ENCODE data around the gene MYF5.

MYF5 gene

DNA sequence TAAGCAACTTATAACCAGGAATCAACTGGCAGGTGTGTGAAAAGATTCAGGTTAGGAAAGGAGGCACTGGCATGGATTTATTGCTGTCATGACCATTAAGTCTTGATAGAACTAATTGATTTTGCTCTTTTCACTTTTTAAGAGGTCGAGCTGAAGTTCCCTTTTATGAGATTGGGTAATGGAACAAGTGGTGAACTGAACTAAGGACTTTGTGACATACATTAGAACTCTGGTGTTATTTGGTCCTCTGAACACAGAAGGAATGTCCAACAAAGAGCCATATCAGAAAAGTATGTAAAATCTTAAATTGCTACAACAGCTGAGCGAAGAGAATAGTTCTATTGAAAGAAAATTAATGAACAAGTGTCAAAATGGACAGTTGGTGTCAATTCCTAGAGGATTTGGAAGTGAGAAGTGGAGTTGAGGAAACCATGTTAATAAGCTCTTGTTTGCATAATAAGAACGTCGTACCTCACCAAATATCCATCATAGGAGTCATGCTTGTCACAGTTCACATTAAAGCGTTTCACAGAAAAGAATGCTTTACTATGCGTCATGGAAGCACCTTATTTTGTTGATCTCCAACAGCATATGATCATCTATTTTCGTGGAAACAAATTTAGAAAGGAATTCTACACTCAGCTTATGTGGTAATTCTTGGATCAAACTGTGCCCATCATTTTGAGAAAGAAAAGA, 17.7 kb upstream of the MYF5 start:
- DNase-seq (ENCODE audit: low read depth in 2 of 2), result no peak
- no peak for TF ChIP-seq CTCF (IDR thresholded peaks at IDR 0.05; ENCODE audit: low read depth, low read length)
- no peak overlapping the region for H3K4me3 ChIP-seq (replicated peaks in 1 of 2; ENCODE audit: low read depth in 2 of 2, low read length in 2 of 2)

GRCh38 chr12:80700327-80700726, 16.4 kb upstream of the MYF5 start:
- no peak for TF ChIP-seq CTCF (IDR thresholded peaks at IDR 0.05; ENCODE audit: low read depth, low read length)
- DNase-seq (ENCODE audit: low read depth in 2 of 2), result no peak
- H3K4me3 ChIP-seq (replicated peaks in 1 of 2; ENCODE audit: low read depth in 2 of 2, low read length in 2 of 2), result no peak overlapping the region

- DNase-seq (ENCODE audit: low read depth in 2 of 2), result no peak
- H3K4me3 ChIP-seq (replicated peaks in 1 of 2; ENCODE audit: low read depth in 2 of 2, low read length in 2 of 2), result no peak overlapping the region
- no peak for TF ChIP-seq CTCF (IDR thresholded peaks at IDR 0.05; ENCODE audit: low read depth, low read length)
Measured at GRCh38 chr12:80701388-80701787, 15.3 kb upstream of the MYF5 start.

- peak overlapping the region in 1 of 2 donors; percentile 24 for H3K4me3 ChIP-seq (replicated peaks in 1 of 2; ENCODE audit: low read depth in 2 of 2, low read length in 2 of 2)
- no peak for TF ChIP-seq CTCF (IDR thresholded peaks at IDR 0.05; ENCODE audit: low read depth, low read length)
- DNase-seq (ENCODE audit: low read depth in 2 of 2), result peak; percentile 53 to 84
Measured at GRCh38 chr12:80702889-80703805, 13.6 kb upstream of the MYF5 start.

DNA sequence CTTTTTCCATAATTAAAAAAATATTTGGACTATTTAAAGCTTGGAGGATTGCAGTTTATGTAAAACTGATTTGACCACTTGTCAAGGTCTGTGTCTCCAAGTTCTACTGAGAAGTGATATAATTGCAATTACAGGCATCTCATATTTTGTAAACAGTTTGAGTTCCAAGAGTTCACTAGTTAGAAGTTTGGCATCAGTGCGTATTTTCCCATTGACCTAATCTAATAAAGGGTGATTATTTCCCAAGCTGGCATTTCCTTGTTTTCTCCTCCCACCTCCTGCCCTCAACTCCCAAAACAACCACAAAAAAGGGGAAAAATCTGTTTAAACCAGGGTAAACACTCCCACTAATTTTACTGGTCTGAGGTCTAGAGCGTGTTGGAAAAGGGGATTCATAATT, 12.3 kb upstream of the MYF5 start:
- TF ChIP-seq CTCF (IDR thresholded peaks at IDR 0.05; ENCODE audit: low read depth, low read length), result no peak
- DNase-seq (ENCODE audit: low read depth in 2 of 2), result no peak
- no peak overlapping the region for H3K4me3 ChIP-seq (replicated peaks in 1 of 2; ENCODE audit: low read depth in 2 of 2, low read length in 2 of 2)

DNA sequence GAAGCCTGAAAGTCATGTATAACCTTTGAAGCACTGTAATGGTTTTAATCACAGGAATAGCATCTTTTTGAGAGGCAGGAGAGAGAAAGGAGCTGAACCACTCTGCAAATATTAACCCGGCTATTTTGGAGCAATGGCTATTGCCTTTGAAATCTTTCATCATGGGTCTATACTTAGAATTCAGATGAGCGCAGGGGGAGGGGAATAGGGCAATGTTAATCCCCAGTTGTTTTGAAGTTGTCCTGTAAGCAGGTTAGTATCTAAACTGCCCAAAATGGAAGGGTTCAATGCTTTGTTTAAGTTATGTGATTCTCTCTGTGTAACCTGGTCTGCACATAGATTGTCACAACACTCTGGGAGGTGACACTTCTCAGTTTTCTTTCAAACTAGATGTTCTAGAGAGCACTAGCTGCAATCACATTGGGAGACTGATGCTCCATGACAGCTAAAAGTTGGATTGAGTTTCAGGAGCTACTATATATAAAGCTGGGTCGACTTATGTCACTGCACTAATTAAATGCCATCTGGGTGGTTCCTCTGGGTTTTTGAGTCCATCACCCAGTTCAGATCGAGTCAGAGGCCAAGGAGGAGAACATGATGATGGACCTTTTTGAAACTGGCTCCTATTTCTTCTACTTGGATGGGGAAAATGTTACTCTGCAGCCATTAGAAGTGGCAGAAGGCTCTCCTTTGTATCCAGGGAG, 9.4 kb upstream of the MYF5 start, which contains the start of gene MYF6:
Gene MYF6 (plus strand): TSS at position 509 of the 704 bp plus-strand sequence. CDS start 86 bp downstream, at position 595.
- no peak for TF ChIP-seq CTCF (IDR thresholded peaks at IDR 0.05; ENCODE audit: low read depth, low read length)
- H3K4me3 ChIP-seq (replicated peaks in 1 of 2; ENCODE audit: low read depth in 2 of 2, low read length in 2 of 2), result peak within 1 kb of the TSS in 1 of 2 donors; percentile 27
- no peak for DNase-seq (ENCODE audit: low read depth in 2 of 2)

Measured in cardiac fibroblast (primary cell).